ENCODE measurements around the gene ADAMTS3.

ADAMTS3 gene

GRCh38 chr4:72529148-72529822 lies 39.7 kb downstream of the ADAMTS3 start:
- no peaks in the 10 kb centered on the region for H3K9me3 ChIP-seq (ENCODE audit: control insufficient read depth, insufficient read depth, low read length)
- H3K4me1 ChIP-seq (ENCODE audit: insufficient read depth, low read length) = no peaks in the 10 kb centered on the region
- no peaks in the 10 kb centered on the region for H3K36me3 ChIP-seq (ENCODE audit: insufficient read depth, low read length)
- H3K9ac ChIP-seq (ENCODE audit: low read depth, low read length) = no peak overlapping the region

- Histone ChIP-seq H3K4me1 (ENCODE audit: insufficient read depth, low read length) (no peaks in the 10 kb centered on the region), H3K36me3 (ENCODE audit: insufficient read depth, low read length) (no peaks in the 10 kb centered on the region), H3K9me3 (ENCODE audit: control insufficient read depth, insufficient read depth, low read length) (no peaks in the 10 kb centered on the region), H3K9ac (ENCODE audit: low read depth, low read length) (no peak overlapping the region)
Measured at GRCh38 chr4:72527038-72527646, 41.9 kb downstream of the ADAMTS3 start.

- Histone ChIP-seq H3K4me1 (ENCODE audit: insufficient read depth, low read length) (no peaks in the 10 kb centered on the region), H3K9me3 (ENCODE audit: control insufficient read depth, insufficient read depth, low read length) (no peaks in the 10 kb centered on the region), H3K36me3 (ENCODE audit: insufficient read depth, low read length) (no peaks in the 10 kb centered on the region), H3K9ac (ENCODE audit: low read depth, low read length) (no peak overlapping the region)
Measured at GRCh38 chr4:72525938-72526337, 43.1 kb downstream of the ADAMTS3 start.

- H3K9me3 ChIP-seq (ENCODE audit: control insufficient read depth, insufficient read depth, low read length) = no peaks in the 10 kb centered on the region
- no peak overlapping the region for H3K9ac ChIP-seq (ENCODE audit: low read depth, low read length)
- no peaks in the 10 kb centered on the region for H3K36me3 ChIP-seq (ENCODE audit: insufficient read depth, low read length)
- no peaks in the 10 kb centered on the region for H3K4me1 ChIP-seq (ENCODE audit: insufficient read depth, low read length)
Measured at GRCh38 chr4:72522440-72522839, 46.6 kb downstream of the ADAMTS3 start.

DNA sequence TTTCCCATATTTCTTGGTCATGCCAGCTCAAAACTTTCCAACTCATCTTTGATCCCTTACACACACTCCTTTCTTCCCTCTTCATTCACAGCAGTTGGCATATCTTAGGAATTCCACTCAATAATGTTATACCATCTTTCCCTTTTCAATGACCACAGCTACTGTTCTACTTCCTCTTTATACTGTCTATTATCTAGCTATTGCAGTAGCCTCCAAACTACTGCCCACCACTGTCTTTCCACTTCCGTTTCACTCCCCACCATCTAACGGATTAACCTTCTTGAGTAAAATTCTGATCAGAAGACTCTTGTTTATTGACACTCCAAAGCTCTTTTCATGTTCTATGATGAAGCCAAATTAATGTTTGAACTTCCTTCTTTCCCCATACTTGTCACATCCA lies 55.8 kb downstream of the ADAMTS3 start:
- no peaks in the 10 kb centered on the region for H3K4me1 ChIP-seq (ENCODE audit: insufficient read depth, low read length)
- no peaks in the 10 kb centered on the region for H3K36me3 ChIP-seq (ENCODE audit: insufficient read depth, low read length)
- no peak overlapping the region for H3K9ac ChIP-seq (ENCODE audit: low read depth, low read length)
- H3K9me3 ChIP-seq (ENCODE audit: control insufficient read depth, insufficient read depth, low read length) = no peaks in the 10 kb centered on the region

- Histone ChIP-seq H3K9me3 (ENCODE audit: control insufficient read depth, insufficient read depth, low read length) (no peaks in the 10 kb centered on the region), H3K36me3 (ENCODE audit: insufficient read depth, low read length) (no peaks in the 10 kb centered on the region), H3K9ac (ENCODE audit: low read depth, low read length) (no peak overlapping the region), H3K4me1 (ENCODE audit: insufficient read depth, low read length) (no peaks in the 10 kb centered on the region)
Measured at GRCh38 chr4:72507860-72508419, 61.1 kb downstream of the ADAMTS3 start.

DNA sequence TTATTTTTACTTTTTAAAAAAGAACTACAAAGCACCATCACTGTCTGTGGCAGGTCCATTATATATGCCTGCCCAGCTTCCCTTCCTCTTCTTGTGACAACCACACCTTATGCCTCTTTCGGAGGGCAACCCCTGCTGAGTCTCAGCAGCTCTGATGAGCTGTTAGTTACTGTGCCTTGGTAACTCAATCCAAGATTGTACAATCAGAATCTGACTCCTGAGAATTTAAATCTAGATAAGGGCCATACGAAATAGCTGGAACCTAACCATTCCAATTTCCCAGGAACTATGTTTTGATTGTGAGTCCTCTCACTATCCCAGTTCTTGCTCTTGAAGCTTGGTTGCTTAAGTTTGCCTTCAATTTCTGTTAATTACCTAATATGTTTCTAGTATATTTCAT lies 61.9 kb downstream of the ADAMTS3 start:
- Histone ChIP-seq H3K4me1 (ENCODE audit: insufficient read depth, low read length) (no peaks in the 10 kb centered on the region), H3K9ac (ENCODE audit: low read depth, low read length) (no peak overlapping the region), H3K9me3 (ENCODE audit: control insufficient read depth, insufficient read depth, low read length) (no peaks in the 10 kb centered on the region), H3K36me3 (ENCODE audit: insufficient read depth, low read length) (no peaks in the 10 kb centered on the region)

- Histone ChIP-seq H3K9me3 (ENCODE audit: control insufficient read depth, insufficient read depth, low read length) (0 out of 2 replicates have a peak, but pooled peaks cover 3% of the 10 kb centered on the region), H3K36me3 (ENCODE audit: insufficient read depth, low read length) (no peaks in the 10 kb centered on the region), H3K4me1 (ENCODE audit: insufficient read depth, low read length) (no peaks in the 10 kb centered on the region), H3K9ac (ENCODE audit: low read depth, low read length) (no peak overlapping the region)
Measured at GRCh38 chr4:72505314-72505744, 63.7 kb downstream of the ADAMTS3 start.

- 0 out of 2 replicates have a peak, but pooled peaks cover 3% of the 10 kb centered on the region for H3K9me3 ChIP-seq (ENCODE audit: control insufficient read depth, insufficient read depth, low read length)
- H3K4me1 ChIP-seq (ENCODE audit: insufficient read depth, low read length) = no peaks in the 10 kb centered on the region
- H3K9ac ChIP-seq (ENCODE audit: low read depth, low read length) = no peak overlapping the region
- H3K36me3 ChIP-seq (ENCODE audit: insufficient read depth, low read length) = no peaks in the 10 kb centered on the region
Measured at GRCh38 chr4:72500214-72500613, 68.8 kb downstream of the ADAMTS3 start.

DNA sequence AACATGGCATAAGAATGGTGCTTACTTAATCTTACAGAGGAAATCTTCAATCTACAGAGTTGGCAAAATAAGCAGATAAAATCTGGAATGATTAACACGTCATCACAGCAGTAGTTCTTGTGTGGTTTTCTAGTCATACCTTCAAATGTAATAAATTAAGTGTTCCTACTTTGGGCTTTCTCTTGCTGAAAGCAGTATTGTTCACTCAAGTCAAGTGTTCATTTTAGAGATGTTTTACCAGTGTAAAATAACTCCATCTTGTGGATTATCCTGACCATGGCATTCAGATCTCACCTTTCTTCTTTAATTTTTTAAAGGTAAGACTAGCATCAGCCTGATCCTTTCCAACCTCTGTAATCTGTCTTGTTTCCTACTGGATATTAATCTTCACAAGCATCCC lies 72.9 kb downstream of the ADAMTS3 start:
- Histone ChIP-seq H3K9ac (ENCODE audit: low read depth, low read length) (no peak overlapping the region), H3K9me3 (ENCODE audit: control insufficient read depth, insufficient read depth, low read length) (0 out of 2 replicates have a peak, but pooled peaks cover 3% of the 10 kb centered on the region), H3K36me3 (ENCODE audit: insufficient read depth, low read length) (no peaks in the 10 kb centered on the region), H3K4me1 (ENCODE audit: insufficient read depth, low read length) (no peaks in the 10 kb centered on the region)

GRCh38 chr4:72494156-72494555 lies 74.9 kb downstream of the ADAMTS3 start:
- no peak overlapping the region for H3K9ac ChIP-seq (ENCODE audit: low read depth, low read length)
- H3K4me1 ChIP-seq (ENCODE audit: insufficient read depth, low read length) = no peaks in the 10 kb centered on the region
- no peaks in the 10 kb centered on the region for H3K36me3 ChIP-seq (ENCODE audit: insufficient read depth, low read length)
- H3K9me3 ChIP-seq (ENCODE audit: control insufficient read depth, insufficient read depth, low read length) = no peaks in the 10 kb centered on the region

GRCh38 chr4:72489267-72489666 lies 79.8 kb downstream of the ADAMTS3 start:
- Histone ChIP-seq H3K4me1 (ENCODE audit: insufficient read depth, low read length) (no peaks in the 10 kb centered on the region), H3K9ac (ENCODE audit: low read depth, low read length) (no peak overlapping the region), H3K36me3 (ENCODE audit: insufficient read depth, low read length) (no peaks in the 10 kb centered on the region), H3K9me3 (ENCODE audit: control insufficient read depth, insufficient read depth, low read length) (no peaks in the 10 kb centered on the region)

DNA sequence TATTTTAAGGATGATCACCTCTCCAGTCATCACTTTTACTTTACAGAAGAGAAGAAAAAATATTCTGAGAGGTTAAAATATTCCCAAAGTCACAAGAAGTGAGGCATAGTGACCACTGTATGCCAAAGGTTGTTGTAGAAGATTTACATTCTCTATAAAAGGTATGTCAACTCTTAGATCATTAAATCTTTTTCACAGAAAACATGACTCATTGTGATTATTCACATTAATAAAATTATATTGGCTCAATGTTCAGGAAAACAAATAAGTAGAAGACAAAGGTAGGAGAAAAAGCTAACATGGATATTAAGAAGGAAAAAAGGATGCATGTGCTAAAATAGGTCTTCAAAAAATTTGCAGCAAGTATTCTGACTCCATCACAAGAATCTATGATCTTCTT lies 82.0 kb downstream of the ADAMTS3 start:
- no peaks in the 10 kb centered on the region for H3K9me3 ChIP-seq (ENCODE audit: control insufficient read depth, insufficient read depth, low read length)
- H3K4me1 ChIP-seq (ENCODE audit: insufficient read depth, low read length) = no peaks in the 10 kb centered on the region
- no peaks in the 10 kb centered on the region for H3K36me3 ChIP-seq (ENCODE audit: insufficient read depth, low read length)
- H3K9ac ChIP-seq (ENCODE audit: low read depth, low read length) = no peak overlapping the region

GRCh38 chr4:72484981-72485380 lies 84.0 kb downstream of the ADAMTS3 start:
- H3K4me1 ChIP-seq (ENCODE audit: insufficient read depth, low read length) = no peaks in the 10 kb centered on the region
- H3K36me3 ChIP-seq (ENCODE audit: insufficient read depth, low read length) = no peaks in the 10 kb centered on the region
- no peak overlapping the region for H3K9ac ChIP-seq (ENCODE audit: low read depth, low read length)
- no peaks in the 10 kb centered on the region for H3K9me3 ChIP-seq (ENCODE audit: control insufficient read depth, insufficient read depth, low read length)

DNA sequence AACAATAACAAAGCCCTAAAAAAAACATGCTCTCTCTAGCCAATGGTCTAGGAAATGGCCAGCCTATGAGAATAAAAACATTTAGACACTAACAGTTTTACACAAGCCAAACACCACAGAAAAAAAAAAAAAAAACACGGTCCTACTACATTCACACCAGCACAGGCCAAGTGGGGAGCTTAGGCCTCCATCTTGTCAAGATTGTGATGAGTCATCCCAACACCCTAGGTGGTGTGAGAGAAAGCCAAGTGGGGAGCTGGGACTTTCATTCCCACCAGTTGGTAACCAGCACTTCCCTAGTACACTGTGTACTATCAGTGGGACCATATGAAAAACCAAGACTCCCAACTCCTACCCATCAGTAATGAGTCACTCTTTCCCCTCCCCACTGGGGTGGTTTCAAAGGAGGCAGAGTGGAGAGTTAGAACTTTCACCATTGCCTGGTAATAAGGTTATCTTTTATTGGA lies 95.6 kb downstream of the ADAMTS3 start:
- Histone ChIP-seq H3K9ac (ENCODE audit: low read depth, low read length) (no peak overlapping the region), H3K4me1 (ENCODE audit: insufficient read depth, low read length) (no peaks in the 10 kb centered on the region), H3K36me3 (ENCODE audit: insufficient read depth, low read length) (no peaks in the 10 kb centered on the region), H3K9me3 (ENCODE audit: control insufficient read depth, insufficient read depth, low read length) (no peaks in the 10 kb centered on the region)

Measured in ES-I3 (cell line).